Keratinocyte (primary cell): ENCODE measurements around the gene TNFRSF17. TPM values are rescaled to one million over a fixed set of nuclear protein-coding genes. Genes with fewer than 3 reads are reported as not detected.

ENCODE experiments used
- DNase-seq: peaks from one replicate; pipeline ENCODE4 v3.0.0-alpha.2; 2011; ENCODE audit warnings: low read depth, missing footprints, low spot score
- FAIRE-seq: peaks from 2 replicates; lab custom pipeline; 2011; peaks lifted over from hg19 to GRCh38; lab: Jason Lieb, UNC
- H2AFZ ChIP-seq: 2 replicates; pipeline ENCODE4 v1.6.0; 2012; ENCODE audit warnings: low read length, control low read depth, inconsistent platforms; ENCODE audit not compliant: control insufficient read depth
- H3K27ac ChIP-seq: 2 replicates; pipeline ENCODE4 v1.5.1; 2011; ENCODE audit warnings: low read length; ENCODE audit not compliant: control insufficient read depth, insufficient read depth
- H3K27me3 ChIP-seq: 3 replicates; pipeline ENCODE4 v1.6.0; 2011; ENCODE audit warnings: low read length; ENCODE audit not compliant: control insufficient read depth, insufficient read depth; ENCODE audit errors: extremely low read depth
- H3K36me3 ChIP-seq, 2 experiments: 2 replicates in 1 of 2; 3 replicates in 1 of 2; pipeline ENCODE4 v1.5.1; 2011; ENCODE audit warnings: low read length in 2 of 2, mild to moderate bottlenecking in 1 of 2; ENCODE audit not compliant: control insufficient read depth in 2 of 2, insufficient read depth in 2 of 2; ENCODE audit errors: extremely low read depth in 1 of 2
- H3K4me1 ChIP-seq: 3 replicates; pipeline ENCODE4 v1.5.1; 2011; ENCODE audit warnings: low read length; ENCODE audit not compliant: control insufficient read depth, insufficient read depth; ENCODE audit errors: extremely low read depth
- H3K4me2 ChIP-seq: 3 replicates; pipeline ENCODE4 v1.6.0; 2011; ENCODE audit warnings: low read depth, low read length; ENCODE audit not compliant: control insufficient read depth, insufficient read depth; ENCODE audit errors: extremely low read depth
- H3K4me3 ChIP-seq, 3 experiments: fragments of 200-600 bp in 1 of 3; sonication (generic) in 1 of 3; 2 replicates in 2 of 3; 3 replicates in 1 of 3; pipeline ENCODE4 v1.5.1; 2011 to 2016; ENCODE audit warnings: low read length in 3 of 3, mild to moderate bottlenecking in 3 of 3, control low read depth in 2 of 3, inconsistent platforms in 1 of 3, low read depth in 1 of 3, mixed read lengths in 1 of 3, mixed run types in 1 of 3, moderate library complexity in 1 of 3; ENCODE audit not compliant: control insufficient read depth in 2 of 3, insufficient read depth in 2 of 3; ENCODE audit errors: extremely low read depth in 1 of 3
- H3K79me2 ChIP-seq: 2 replicates; pipeline ENCODE4 v1.6.0; 2012; ENCODE audit warnings: low read length; ENCODE audit not compliant: control insufficient read depth, insufficient read depth
- H3K9ac ChIP-seq: 3 replicates; pipeline ENCODE4 v1.6.0; 2011; ENCODE audit warnings: low read length; ENCODE audit not compliant: control insufficient read depth, insufficient read depth; ENCODE audit errors: extremely low read depth
- H3K9me1 ChIP-seq: 3 replicates; pipeline ENCODE4 v1.6.0; 2011; ENCODE audit warnings: low read length; ENCODE audit not compliant: control insufficient read depth, insufficient read depth; ENCODE audit errors: extremely low read depth
- H3K9me3 ChIP-seq: 2 replicates; pipeline ENCODE4 v1.5.1; 2012; ENCODE audit warnings: low read depth, low read length; ENCODE audit not compliant: control insufficient read depth
- H4K20me1 ChIP-seq: 3 replicates; pipeline ENCODE4 v1.6.0; 2011; ENCODE audit warnings: low read length; ENCODE audit not compliant: control insufficient read depth, insufficient read depth; ENCODE audit errors: extremely low read depth
- EZH2 ChIP-seq: IDR thresholded peaks from one replicate; pipeline ENCODE4 v1.6.1; 2012; ENCODE audit warnings: inconsistent platforms, mild to moderate bottlenecking, low read length, moderate library complexity
- dilution Hi-C: fragments of 300-500 bp; cut with MboI; formaldehyde crosslinking; loops from one replicate; pipeline ENCODE4 v1.7.0; 2020; ENCODE audit warnings: low sequenced_read_pairs; ENCODE audit not compliant: extremely low pct_ligation_motif_present
- polyA plus RNA-seq, 5 experiments: library from polyadenylated mRNA; depleted of rRNA in 3 of 5; stranded (reverse) in 3 of 5; stranded (forward) in 1 of 5; unstranded in 1 of 5; fragments of >200 nt; gene quantifications; 1 replicate in 1 of 5; 2 replicates in 3 of 5; 3 replicates in 1 of 5; pipeline versions ENCODE4 v1.2.1 to v1.2.3, GENCODE V29; 2011 to 2012; ENCODE audit warnings: missing spikeins in 2 of 5, low read depth in 1 of 5, low replicate concordance in 1 of 5
- TF ChIP-seq, protein P1 (sequence below), 3 experiments: IDR thresholded peaks in 1 of 3; conservative IDR thresholded peaks in 1 of 3; optimal IDR thresholded peaks in 1 of 3; 2 replicates in 2 of 3; 3 replicates in 1 of 3; pipeline versions ENCODE3 to v1.5.1; 2011; ENCODE audit warnings: low read length in 3 of 3, mild to moderate bottlenecking in 3 of 3, moderate library complexity in 2 of 3, control low read depth in 1 of 3, inconsistent platforms in 1 of 3; ENCODE audit not compliant: insufficient read depth in 2 of 3; ENCODE audit errors: extremely low read depth in 1 of 3

The TNFRSF17 gene
- polyA plus RNA-seq, 1 donor (not counting 4 experiments of a cell fraction or from before 2014, with no cell fraction given): not detected

DNA sequence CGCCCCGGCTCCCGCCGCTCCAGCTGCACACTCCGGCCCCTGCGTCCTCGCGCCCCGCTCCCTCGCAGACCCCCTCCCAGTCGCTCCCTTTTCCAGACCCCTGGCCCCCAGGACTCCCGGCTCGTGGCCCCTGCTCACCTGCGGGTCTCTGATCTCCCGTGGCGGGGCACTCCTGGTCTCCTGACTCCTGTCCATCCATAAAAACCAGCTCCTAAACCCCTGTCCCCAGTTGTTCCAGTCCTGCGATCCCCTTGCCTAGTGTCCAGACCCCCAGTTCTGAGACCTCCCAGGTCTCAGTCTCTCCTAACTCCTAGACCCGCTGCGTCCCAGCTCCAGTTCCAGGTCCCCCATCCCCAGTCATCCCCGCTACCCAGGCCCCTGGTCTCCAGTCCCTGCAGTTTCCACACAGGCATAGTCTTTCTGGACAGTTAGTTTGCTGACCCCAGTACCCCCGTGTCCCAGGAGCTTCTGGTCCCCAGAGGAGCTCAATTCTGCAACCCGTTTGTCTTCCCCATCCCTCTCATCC lies 11.9 kb downstream of the TNFRSF17 start:
- no peak for TF ChIP-seq EZH2
- TF ChIP-seq, protein P1, sequence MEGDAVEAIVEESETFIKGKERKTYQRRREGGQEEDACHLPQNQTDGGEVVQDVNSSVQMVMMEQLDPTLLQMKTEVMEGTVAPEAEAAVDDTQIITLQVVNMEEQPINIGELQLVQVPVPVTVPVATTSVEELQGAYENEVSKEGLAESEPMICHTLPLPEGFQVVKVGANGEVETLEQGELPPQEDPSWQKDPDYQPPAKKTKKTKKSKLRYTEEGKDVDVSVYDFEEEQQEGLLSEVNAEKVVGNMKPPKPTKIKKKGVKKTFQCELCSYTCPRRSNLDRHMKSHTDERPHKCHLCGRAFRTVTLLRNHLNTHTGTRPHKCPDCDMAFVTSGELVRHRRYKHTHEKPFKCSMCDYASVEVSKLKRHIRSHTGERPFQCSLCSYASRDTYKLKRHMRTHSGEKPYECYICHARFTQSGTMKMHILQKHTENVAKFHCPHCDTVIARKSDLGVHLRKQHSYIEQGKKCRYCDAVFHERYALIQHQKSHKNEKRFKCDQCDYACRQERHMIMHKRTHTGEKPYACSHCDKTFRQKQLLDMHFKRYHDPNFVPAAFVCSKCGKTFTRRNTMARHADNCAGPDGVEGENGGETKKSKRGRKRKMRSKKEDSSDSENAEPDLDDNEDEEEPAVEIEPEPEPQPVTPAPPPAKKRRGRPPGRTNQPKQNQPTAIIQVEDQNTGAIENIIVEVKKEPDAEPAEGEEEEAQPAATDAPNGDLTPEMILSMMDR (optimal IDR thresholded peaks at IDR 0.05 in 1 of 3, IDR thresholded peaks at IDR 0.05 in 1 of 3, conservative IDR thresholded peaks at IDR 0.05 in 1 of 3; ENCODE audit: extremely low read depth in 1 of 3, insufficient read depth in 2 of 3, low read length in 3 of 3): no peak
- no peak for FAIRE-seq
- Histone ChIP-seq H4K20me1 (no peaks in the 10 kb centered on the region), H3K27me3 (no peaks in the 10 kb centered on the region), H3K9me1 (no peaks in the 10 kb centered on the region), H3K9ac (peak overlapping the region; percentile 82), H2AFZ (peak overlapping the region; percentile 90), H3K27ac (peak overlapping the region; percentile 68), H3K9me3 (no peaks in the 10 kb centered on the region), H3K4me1 (peaks cover 13% of the 10 kb centered on the region), H3K79me2 (peaks cover 11% of the 10 kb centered on the region), H3K4me2 (peak overlapping the region; percentile 96), H3K36me3 (peaks cover 0 to 2% of the 10 kb centered on the region in 2 experiments), H3K4me3 (peak overlapping the region; percentile 72 to 95 (median 84))
- DNase-seq: no peak
- dilution Hi-C loops: no loop called here

DNA sequence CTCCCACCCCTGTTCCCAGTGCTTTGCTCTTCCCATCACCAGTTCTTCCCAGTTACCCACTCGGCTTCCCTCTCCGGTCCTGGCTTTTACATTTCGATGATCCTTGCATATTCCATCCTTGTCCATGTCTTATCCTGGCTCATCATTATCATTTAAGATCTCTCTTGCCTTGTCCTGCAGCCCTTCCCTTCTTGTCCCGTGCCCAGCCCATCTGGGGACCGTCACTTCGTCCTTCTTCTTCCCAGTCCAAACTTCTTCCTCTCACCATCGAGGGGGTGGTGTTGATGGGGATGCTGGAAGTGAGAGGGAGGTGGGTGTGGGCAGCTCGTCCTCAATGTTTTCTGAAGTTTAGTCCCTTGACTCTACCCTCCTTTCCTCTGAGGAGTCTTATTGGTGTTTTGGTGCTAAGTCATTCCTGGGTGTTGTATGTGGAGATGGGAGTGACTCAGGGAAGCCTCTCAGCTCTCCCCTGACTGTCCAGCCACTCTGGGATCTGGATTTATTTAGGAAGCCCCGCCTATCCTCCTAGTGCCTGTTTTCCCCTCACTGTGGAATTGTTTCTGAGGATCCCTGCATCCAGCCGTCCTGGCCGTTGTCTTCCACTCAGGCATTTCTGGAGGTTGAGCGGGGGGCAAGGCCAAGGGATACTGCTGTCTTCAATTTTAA lies 12.5 kb downstream of the TNFRSF17 start:
- no peak for TF ChIP-seq EZH2
- TF ChIP-seq, protein P1 (optimal IDR thresholded peaks at IDR 0.05 in 1 of 3, IDR thresholded peaks at IDR 0.05 in 1 of 3, conservative IDR thresholded peaks at IDR 0.05 in 1 of 3; ENCODE audit: extremely low read depth in 1 of 3, insufficient read depth in 2 of 3, low read length in 3 of 3): no peak
- Histone ChIP-seq H2AFZ (peak overlapping the region; percentile 90), H3K4me1 (peaks cover 13% of the 10 kb centered on the region), H3K4me2 (peak overlapping the region; percentile 96), H3K27me3 (no peaks in the 10 kb centered on the region), H3K79me2 (peaks cover 11% of the 10 kb centered on the region), H3K27ac (peak overlapping the region; percentile 68), H3K36me3 (peaks cover 0 to 2% of the 10 kb centered on the region in 2 experiments), H3K9ac (peak overlapping the region; percentile 82), H3K4me3 (peak overlapping the region; percentile 72 to 95 (median 84)), H4K20me1 (no peaks in the 10 kb centered on the region), H3K9me3 (no peaks in the 10 kb centered on the region), H3K9me1 (no peaks in the 10 kb centered on the region)
- dilution Hi-C loops: no loop called here
- no peak for FAIRE-seq
- DNase-seq: peak; percentile 38
